BLaER1 (cell line): ENCODE results near the gene TBC1D2B.
A peak's percentile ranks its signal among the peaks of the same experiment; 100 is the strongest.
"Not testable (repeated sequence)": the region's sequence is repeated elsewhere in the genome, so short reads cannot be mapped to it uniquely, and the experiment has no call there.

Experiments used
- H3K27ac ChIP-seq: shearing (Covaris generic); formaldehyde crosslinking; 2 replicates; pipeline ENCODE4 v1.8.1; 2022
- H3K27me3 ChIP-seq: shearing (Covaris generic); formaldehyde crosslinking; 2 replicates; pipeline ENCODE4 v1.8.1; 2022
- H3K36me3 ChIP-seq: shearing (Covaris generic); formaldehyde crosslinking; 2 replicates; pipeline ENCODE4 v1.8.1; 2022
- H3K4me1 ChIP-seq: shearing (Covaris generic); formaldehyde crosslinking; 2 replicates; pipeline ENCODE4 v1.8.1; 2022
- H3K4me2 ChIP-seq: shearing (Covaris generic); formaldehyde crosslinking; 2 replicates; pipeline ENCODE4 v1.8.1; 2022
- H3K4me3 ChIP-seq: shearing (Covaris generic); formaldehyde crosslinking; 2 replicates; pipeline ENCODE4 v1.8.1; 2022
- H3K9ac ChIP-seq: shearing (Covaris generic); formaldehyde crosslinking; 2 replicates; pipeline ENCODE4 v1.8.1; 2022
- H3K9me3 ChIP-seq: shearing (Covaris generic); formaldehyde crosslinking; 2 replicates; pipeline ENCODE4 v1.8.1; 2022
- H4K20me1 ChIP-seq: shearing (Covaris generic); formaldehyde crosslinking; 2 replicates; pipeline ENCODE4 v1.8.1; 2022
- Cebpa-rat ChIP-seq: shearing (Covaris generic); IDR thresholded peaks from 2 replicates; pipeline ENCODE4 v1.8.1; 2022

The TBC1D2B gene

GRCh38 chr15:78004919-78005634, 72.4 kb downstream of the TBC1D2B start:
- no peak for TF ChIP-seq Cebpa-rat
- Histone ChIP-seq H3K9ac (no peak overlapping the region), H3K27me3 (no peaks in the 10 kb centered on the region), H3K4me2 (no peak overlapping the region), H3K9me3 (no peaks in the 10 kb centered on the region), H3K4me1 (peaks cover 17% of the 10 kb centered on the region), H3K4me3 (no peak overlapping the region), H3K27ac (no peak overlapping the region), H3K36me3 (peaks cover 86% of the 10 kb centered on the region), H4K20me1 (peaks cover 10% of the 10 kb centered on the region; the same call in 1 of the 2 replicates)

- Histone ChIP-seq H3K27ac (no peak overlapping the region), H3K4me3 (no peak overlapping the region), H3K4me1 (peaks cover 17% of the 10 kb centered on the region), H4K20me1 (peaks cover 10% of the 10 kb centered on the region; the same call in 1 of the 2 replicates), H3K9ac (no peak overlapping the region), H3K27me3 (no peaks in the 10 kb centered on the region), H3K9me3 (no peaks in the 10 kb centered on the region), H3K4me2 (no peak overlapping the region), H3K36me3 (peaks cover 86% of the 10 kb centered on the region)
- TF ChIP-seq Cebpa-rat = no peak
Measured at GRCh38 chr15:78004222-78004727, 73.2 kb downstream of the TBC1D2B start.

DNA sequence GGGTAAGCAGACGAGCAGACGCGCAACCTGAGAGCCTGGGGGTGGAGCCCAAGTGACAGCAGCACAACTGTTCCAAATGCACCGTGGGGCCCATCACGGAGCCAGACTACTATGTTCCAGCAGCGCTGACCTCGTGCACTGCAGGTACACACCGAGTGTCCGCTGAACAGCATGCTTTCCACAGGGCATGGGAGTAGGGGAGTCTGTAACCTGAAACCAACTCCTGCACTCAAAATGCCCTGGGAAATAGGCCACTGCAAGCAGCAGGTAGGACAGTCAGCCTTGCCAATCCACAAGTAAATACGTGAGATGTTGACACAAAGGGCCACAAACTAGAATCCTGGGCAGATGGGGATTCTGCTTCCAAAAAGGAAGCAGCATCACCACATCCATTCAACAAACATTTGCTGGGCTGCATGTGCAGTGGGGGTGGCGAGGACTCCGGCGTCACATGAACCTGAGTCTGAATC, 73.9 kb downstream of the TBC1D2B start:
- TF ChIP-seq Cebpa-rat = no peak
- H3K4me3 ChIP-seq = no peak overlapping the region
- H3K9ac ChIP-seq = no peak overlapping the region
- H3K4me2 ChIP-seq = peak overlapping the region; percentile 46
- H3K9me3 ChIP-seq = no peaks in the 10 kb centered on the region
- peaks cover 17% of the 10 kb centered on the region for H3K4me1 ChIP-seq
- peaks cover 85% of the 10 kb centered on the region for H3K36me3 ChIP-seq
- no peak overlapping the region for H3K27ac ChIP-seq
- H3K27me3 ChIP-seq = no peaks in the 10 kb centered on the region
- H4K20me1 ChIP-seq = peaks cover 10% of the 10 kb centered on the region; the same call in 1 of the 2 replicates

DNA sequence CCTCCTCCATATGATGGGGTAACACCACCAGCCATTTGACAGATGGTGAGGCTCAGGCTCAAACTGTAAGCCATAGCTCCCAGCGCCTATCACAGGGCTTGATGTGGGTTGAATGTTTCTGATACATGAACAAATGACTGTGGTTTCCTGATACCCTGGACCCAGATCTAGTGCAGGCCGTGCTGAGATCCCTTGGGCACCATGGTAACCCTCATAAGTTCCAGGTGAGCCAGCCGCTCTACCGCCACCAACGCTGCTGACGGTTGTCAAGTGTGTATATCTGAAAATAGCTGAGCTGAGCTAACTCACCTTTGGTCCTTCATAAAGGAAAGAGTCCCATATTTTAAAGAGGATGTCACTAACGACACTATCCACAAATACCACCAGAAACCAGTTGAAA, 74.5 kb downstream of the TBC1D2B start:
- H3K9ac ChIP-seq = no peak overlapping the region
- peaks cover 85% of the 10 kb centered on the region for H3K36me3 ChIP-seq
- no peak for TF ChIP-seq Cebpa-rat
- no peaks in the 10 kb centered on the region for H3K9me3 ChIP-seq
- H3K4me2 ChIP-seq = peak overlapping the region; percentile 46
- H3K4me3 ChIP-seq = no peak overlapping the region
- H4K20me1 ChIP-seq = peaks cover 10% of the 10 kb centered on the region; the same call in 1 of the 2 replicates
- H3K27ac ChIP-seq = no peak overlapping the region
- peaks cover 20% of the 10 kb centered on the region for H3K4me1 ChIP-seq
- no peaks in the 10 kb centered on the region for H3K27me3 ChIP-seq

- Histone ChIP-seq H4K20me1 (peaks cover 10% of the 10 kb centered on the region; the same call in 1 of the 2 replicates), H3K4me1 (peaks cover 33% of the 10 kb centered on the region), H3K27ac (no peak overlapping the region), H3K9me3 (no peaks in the 10 kb centered on the region), H3K9ac (no peak overlapping the region), H3K4me3 (no peak overlapping the region), H3K4me2 (no peak overlapping the region), H3K36me3 (peaks cover 80% of the 10 kb centered on the region), H3K27me3 (no peaks in the 10 kb centered on the region)
- TF ChIP-seq Cebpa-rat = no peak
Measured at GRCh38 chr15:78001656-78002055, 75.9 kb downstream of the TBC1D2B start.

GRCh38 chr15:78000927-78001249, 76.6 kb downstream of the TBC1D2B start:
- Histone ChIP-seq H4K20me1 (peaks cover 10% of the 10 kb centered on the region; the same call in 1 of the 2 replicates), H3K36me3 (peaks cover 72% of the 10 kb centered on the region), H3K9me3 (no peaks in the 10 kb centered on the region), H3K4me1 (peaks cover 41% of the 10 kb centered on the region), H3K9ac (0 out of 2 replicates have a peak overlapping the region, but pooled peaks have one; percentile 15), H3K4me2 (no peak overlapping the region), H3K27ac (no peak overlapping the region), H3K27me3 (no peaks in the 10 kb centered on the region), H3K4me3 (no peak overlapping the region)
- TF ChIP-seq Cebpa-rat = no peak

GRCh38 chr15:78000091-78000926, 77.2 kb downstream of the TBC1D2B start:
- Histone ChIP-seq H3K9ac (0 out of 2 replicates have a peak overlapping the region, but pooled peaks have one; percentile 15), H3K4me1 (peaks cover 45% of the 10 kb centered on the region), H3K27me3 (no peaks in the 10 kb centered on the region), H3K4me2 (no peak overlapping the region), H4K20me1 (peaks cover 10% of the 10 kb centered on the region; the same call in 1 of the 2 replicates), H3K27ac (no peak overlapping the region), H3K36me3 (peaks cover 71% of the 10 kb centered on the region), H3K9me3 (no peaks in the 10 kb centered on the region), H3K4me3 (no peak overlapping the region)
- TF ChIP-seq Cebpa-rat = no peak

GRCh38 chr15:77999486-77999885, 78.0 kb downstream of the TBC1D2B start:
- Histone ChIP-seq H3K9ac (no peak overlapping the region), H3K9me3 (no peaks in the 10 kb centered on the region), H3K4me2 (no peak overlapping the region), H3K27ac (no peak overlapping the region), H3K4me3 (no peak overlapping the region), H3K27me3 (no peaks in the 10 kb centered on the region), H4K20me1 (peaks cover 10% of the 10 kb centered on the region; the same call in 1 of the 2 replicates), H3K36me3 (peaks cover 71% of the 10 kb centered on the region), H3K4me1 (peaks cover 54% of the 10 kb centered on the region)
- no peak for TF ChIP-seq Cebpa-rat

DNA sequence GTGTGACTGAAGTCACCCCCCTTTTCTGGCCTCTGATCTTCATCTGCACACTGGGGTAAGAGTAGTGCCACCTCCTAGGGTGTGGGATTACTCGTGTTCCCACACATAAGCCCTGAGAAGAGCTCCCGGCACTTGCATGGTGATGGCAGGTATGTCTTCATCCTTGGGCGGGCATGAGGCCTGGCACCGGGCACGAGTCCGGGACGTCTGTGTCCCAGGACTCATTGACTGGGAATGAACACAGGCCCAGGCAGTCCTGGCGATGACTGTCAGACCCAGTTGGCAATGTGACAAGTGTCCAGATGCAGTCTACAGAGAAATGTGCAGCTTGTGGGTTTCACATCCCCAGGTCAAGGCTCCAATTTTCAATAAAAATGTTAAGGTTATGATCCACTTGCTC, 78.9 kb downstream of the TBC1D2B start:
- no peak overlapping the region for H3K4me2 ChIP-seq
- peaks cover 12% of the 10 kb centered on the region for H4K20me1 ChIP-seq
- no peak overlapping the region; the same call in 1 of the 2 replicates for H3K27ac ChIP-seq
- H3K9me3 ChIP-seq = no peaks in the 10 kb centered on the region
- no peaks in the 10 kb centered on the region for H3K27me3 ChIP-seq
- peaks cover 61% of the 10 kb centered on the region for H3K4me1 ChIP-seq
- H3K36me3 ChIP-seq = peaks cover 64% of the 10 kb centered on the region
- H3K4me3 ChIP-seq = no peak overlapping the region
- H3K9ac ChIP-seq = no peak overlapping the region
- TF ChIP-seq Cebpa-rat = no peak

DNA sequence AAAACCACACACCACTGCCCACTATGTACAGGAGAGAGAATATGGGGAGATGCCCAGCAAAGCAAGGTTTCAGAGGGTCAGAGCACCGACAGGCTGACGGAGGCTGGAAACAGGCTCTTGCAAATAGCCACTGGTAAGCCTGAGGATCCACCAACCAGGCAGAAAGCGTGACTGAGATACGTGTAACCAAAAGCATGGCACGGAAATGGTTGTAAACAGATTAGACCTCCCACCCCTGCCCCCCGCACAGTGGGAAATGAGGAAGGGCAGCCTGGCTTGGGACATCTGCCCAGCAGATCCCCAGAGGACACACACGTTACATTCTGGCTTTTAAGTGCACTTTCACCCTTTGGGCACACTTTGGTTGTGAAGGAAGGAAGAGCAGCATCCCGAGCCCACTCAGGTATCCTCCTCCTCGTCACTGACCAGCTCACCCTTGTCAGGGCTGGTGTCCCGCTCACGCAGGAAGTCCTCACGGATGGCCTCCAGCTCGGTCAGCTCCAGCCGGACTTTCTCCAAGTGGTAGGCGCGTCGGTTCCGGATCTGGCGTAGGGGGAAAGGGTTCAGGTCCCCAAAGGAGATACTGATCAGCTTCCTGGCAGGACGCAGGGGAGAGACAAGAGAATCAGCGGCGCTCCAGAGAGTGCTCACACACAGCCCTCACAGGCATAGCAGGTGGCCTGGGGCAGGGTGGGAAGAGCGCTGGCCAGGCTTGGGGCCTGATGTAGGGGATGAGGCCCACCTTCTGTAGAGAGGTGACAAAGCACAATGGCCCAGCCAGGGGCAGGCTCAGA, 79.6 kb downstream of the TBC1D2B start:
- not testable (repeated sequence) for H3K9ac ChIP-seq, H3K27ac ChIP-seq, H3K9me3 ChIP-seq, H3K27me3 ChIP-seq, H3K4me3 ChIP-seq
- Histone ChIP-seq H3K36me3 (peaks cover 57% of the 10 kb centered on the region), H3K4me1 (peaks cover 61% of the 10 kb centered on the region), H3K4me2 (peak overlapping the region; percentile 48), H4K20me1 (peaks cover 13% of the 10 kb centered on the region; the same call in 1 of the 2 replicates)

DNA sequence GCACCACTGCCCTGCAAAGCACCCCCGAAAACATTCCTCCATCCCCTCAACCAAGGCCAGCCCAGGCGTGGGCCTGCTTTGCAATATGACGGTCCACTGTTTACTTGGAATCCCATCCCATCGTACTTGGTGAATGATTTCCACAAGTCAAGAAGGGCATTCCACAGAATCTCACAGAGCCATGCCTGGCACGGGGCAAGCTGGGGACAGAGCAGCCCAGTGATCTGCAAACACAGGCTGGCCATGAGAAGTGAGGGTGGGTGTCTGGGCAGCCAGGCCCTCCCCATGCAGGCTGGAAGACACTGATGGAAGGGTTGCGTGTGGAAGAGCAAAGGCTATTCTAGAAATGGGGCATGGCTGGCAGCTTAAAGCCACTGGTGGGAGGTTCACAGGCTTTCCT, 80.3 kb downstream of the TBC1D2B start:
- Histone ChIP-seq H3K4me2 (peak overlapping the region; percentile 48), H3K4me1 (peaks cover 60% of the 10 kb centered on the region), H4K20me1 (peaks cover 13% of the 10 kb centered on the region; the same call in 1 of the 2 replicates), H3K36me3 (peaks cover 50% of the 10 kb centered on the region)
- not testable (repeated sequence) for H3K27me3 ChIP-seq, H3K9me3 ChIP-seq, H3K27ac ChIP-seq, H3K4me3 ChIP-seq, H3K9ac ChIP-seq

DNA sequence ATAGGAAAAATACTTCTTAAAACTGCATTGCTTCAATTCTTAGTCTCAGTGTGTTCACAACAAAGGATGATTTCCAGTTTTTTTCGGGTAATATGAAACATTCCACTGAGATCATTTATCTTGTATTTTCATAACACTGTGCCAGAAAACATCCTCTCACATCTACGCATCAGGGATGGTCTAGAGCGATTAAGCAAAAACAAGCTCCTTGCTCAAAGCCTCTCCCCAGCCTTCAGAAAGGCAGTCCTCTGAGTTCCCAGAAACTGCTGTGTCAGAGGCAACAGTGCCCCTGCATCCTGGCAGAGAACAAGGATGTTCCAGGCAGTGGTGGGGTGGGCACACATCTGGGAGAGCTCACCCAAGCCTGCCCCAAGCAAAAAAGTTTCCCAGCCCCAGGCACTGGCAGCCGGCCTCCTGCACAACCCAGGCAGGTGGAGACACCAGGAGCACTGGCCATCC, 80.8 kb downstream of the TBC1D2B start:
- peaks cover 13% of the 10 kb centered on the region; the same call in 1 of the 2 replicates for H4K20me1 ChIP-seq
- H3K4me2 ChIP-seq = peak overlapping the region; percentile 48; the same call in 1 of the 2 replicates
- not testable (repeated sequence) for H3K9me3 ChIP-seq, H3K27me3 ChIP-seq, H3K9ac ChIP-seq, H3K27ac ChIP-seq, H3K4me3 ChIP-seq
- peaks cover 63% of the 10 kb centered on the region for H3K4me1 ChIP-seq
- peaks cover 45% of the 10 kb centered on the region for H3K36me3 ChIP-seq
